Activated effector memory CD4-positive, alpha-beta T cell treated with Interleukin-2 at 50 U/mL for 16 hours (primary cell): ENCODE measurements around the gene VIPR1.

Experiments
- DNase-seq: peaks from one replicate; pipeline ENCODE4 v3.0.0-alpha.2; 2020

VIPR1 gene, protein sequence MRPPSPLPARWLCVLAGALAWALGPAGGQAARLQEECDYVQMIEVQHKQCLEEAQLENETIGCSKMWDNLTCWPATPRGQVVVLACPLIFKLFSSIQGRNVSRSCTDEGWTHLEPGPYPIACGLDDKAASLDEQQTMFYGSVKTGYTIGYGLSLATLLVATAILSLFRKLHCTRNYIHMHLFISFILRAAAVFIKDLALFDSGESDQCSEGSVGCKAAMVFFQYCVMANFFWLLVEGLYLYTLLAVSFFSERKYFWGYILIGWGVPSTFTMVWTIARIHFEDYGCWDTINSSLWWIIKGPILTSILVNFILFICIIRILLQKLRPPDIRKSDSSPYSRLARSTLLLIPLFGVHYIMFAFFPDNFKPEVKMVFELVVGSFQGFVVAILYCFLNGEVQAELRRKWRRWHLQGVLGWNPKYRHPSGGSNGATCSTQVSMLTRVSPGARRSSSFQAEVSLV

DNA sequence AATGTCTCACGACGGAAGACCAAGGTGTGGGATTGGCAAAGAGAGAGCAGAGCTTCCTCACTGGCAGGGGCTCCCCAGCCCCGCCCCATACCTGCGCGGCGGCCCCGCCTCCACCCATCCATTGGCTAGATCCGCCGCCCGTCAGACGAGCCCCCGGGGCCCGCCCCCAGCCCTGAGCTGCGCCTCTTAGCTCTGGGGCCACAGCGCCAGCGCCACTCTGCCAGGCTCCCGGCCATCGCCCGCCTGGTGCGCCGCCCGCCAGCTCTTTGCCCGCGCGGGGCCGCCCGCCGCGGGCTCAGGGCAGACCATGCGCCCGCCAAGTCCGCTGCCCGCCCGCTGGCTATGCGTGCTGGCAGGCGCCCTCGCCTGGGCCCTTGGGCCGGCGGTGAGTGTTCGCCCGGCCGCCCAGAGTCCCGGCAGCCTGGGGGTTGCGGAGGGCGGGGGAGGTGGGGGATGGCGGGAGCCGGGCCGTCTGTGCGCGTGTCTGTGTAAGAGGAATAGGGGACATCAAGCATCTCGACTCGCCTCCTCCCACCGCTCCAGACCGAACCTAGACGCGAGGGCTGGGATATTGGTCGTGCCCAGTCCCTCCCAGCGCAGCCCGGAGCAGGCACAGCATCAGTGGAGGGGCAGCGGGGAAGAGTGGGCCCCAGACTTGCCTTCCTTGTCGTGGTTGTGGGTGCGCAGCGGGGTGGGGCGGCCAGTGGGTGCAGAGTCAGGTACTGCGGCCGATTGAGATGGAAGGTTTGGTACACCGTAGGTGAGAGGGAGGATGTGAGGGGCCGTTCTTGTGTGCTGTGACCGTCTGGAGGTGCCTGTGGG, at the start of gene VIPR1:
Gene VIPR1 (plus strand): TSS at position 215 of the 822 bp plus-strand sequence. CDS start 93 bp downstream, at position 308.
- peak; percentile 97 for DNase-seq

DNA sequence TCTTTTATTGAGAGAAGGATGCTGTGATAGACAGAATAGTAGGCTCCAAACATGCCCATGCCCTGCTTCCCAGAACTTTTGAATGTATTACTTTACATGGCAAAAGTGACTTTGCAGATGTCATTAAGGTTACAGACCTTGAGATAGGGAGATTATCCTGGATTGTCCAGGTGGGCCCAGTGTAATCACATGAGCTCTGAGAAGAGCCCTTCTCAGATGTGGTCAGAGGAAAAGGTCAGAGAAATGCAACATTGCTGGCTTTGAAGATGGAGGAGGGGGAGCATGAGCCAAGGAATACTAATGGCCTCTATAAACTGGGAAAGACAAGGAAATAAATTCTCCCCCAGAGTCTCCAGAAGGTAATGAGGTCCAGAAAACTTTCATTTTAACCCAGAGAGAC, 46.2 kb upstream of the VIPR1 start:
- no peak for DNase-seq

DNA sequence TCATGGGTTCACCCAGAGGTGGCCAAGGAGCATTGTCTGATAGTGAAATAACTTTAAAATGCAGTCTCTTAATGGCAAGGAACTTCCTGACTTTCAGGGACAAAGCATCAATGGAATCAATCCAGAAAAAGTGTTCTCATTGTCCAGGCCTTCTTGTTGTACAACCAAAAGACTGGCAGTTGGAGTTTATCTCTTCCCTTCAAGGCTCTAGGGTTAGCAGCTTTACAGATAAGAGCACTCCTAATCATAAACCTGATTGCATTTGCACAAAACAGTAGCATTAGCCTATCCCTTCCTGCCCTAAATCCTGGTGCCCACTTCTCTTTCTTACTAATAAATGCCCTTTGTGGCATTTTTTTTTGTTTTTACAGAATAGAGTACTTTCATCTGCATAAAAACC, 43.3 kb upstream of the VIPR1 start:
- no peak for DNase-seq

DNA sequence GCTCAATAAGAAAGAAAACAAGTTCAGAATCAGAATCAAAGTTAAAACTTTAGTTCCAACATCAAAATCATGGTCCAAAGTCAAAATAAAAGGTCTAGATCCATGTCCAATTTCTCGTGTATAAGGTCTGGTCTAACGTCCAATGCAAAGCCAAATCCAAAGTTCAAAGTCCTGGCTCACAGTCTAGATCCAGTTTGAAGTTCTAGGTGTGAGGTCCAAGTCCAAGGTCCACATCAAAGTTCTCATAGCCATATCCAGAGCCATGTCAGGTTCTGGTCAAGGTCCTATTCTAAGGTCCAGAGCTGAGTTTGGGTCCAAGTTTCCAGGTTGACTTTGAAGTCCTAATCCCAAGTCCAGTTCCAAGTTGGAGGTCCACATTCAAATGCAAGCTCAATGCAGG, 40.7 kb upstream of the VIPR1 start:
- DNase-seq, result no peak

DNA sequence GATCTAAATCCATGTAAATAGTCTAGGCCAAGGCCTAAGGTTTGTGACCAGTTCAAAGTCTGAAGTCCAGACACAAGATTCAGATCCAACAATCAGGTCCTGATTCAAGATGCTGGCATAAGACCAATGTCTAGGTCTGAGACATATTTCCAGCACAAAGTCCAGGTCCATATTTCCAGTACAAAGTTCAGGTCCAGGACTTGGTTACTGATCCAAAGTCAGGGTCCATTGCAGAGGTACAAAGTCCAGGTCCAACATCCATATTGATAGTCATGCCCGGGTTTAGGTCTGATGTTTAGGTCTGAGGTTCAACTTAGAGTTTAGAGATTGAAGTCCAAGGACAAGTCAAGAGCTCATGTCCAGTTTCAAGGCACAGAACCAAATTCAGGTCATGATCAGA, 39.4 kb upstream of the VIPR1 start:
- no peak for DNase-seq

DNA sequence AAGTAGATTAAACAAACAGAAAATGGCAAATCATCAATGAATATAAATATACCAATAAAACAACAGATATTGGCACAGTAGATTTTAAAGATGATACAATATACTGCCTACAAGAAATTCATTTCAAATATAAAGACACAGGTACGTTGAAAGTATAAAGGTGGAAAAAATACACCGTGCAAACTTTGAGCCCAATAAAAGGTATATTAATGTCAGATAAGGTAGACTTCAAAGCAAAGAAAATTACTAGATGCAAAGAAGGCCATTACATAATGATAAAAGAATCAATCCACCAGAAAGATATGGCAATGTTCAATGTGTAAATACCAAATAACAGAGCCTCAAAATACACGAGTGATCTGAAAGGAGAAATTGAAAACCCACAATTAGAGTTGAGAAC, 34.3 kb upstream of the VIPR1 start:
- DNase-seq, result no peak

DNA sequence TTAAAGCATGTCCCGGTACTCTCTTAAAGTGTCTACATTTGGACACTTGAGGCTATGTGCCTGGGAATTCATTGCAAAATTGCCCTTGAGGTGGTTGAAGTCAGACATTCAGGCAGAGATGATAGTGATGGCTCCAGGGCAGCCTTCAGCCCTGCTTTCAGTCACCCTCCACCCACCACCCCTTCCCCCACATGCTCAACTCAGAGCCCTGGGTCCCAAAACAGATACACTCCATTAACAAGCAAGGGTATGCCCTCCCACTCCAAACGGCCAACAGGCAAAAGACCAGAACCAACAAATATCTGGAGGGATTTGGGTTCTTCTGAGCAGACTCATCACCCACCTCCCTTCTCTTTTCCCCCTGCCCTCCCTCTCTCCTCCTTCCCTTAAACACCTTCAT, 29.9 kb upstream of the VIPR1 start:
- no peak for DNase-seq

DNA sequence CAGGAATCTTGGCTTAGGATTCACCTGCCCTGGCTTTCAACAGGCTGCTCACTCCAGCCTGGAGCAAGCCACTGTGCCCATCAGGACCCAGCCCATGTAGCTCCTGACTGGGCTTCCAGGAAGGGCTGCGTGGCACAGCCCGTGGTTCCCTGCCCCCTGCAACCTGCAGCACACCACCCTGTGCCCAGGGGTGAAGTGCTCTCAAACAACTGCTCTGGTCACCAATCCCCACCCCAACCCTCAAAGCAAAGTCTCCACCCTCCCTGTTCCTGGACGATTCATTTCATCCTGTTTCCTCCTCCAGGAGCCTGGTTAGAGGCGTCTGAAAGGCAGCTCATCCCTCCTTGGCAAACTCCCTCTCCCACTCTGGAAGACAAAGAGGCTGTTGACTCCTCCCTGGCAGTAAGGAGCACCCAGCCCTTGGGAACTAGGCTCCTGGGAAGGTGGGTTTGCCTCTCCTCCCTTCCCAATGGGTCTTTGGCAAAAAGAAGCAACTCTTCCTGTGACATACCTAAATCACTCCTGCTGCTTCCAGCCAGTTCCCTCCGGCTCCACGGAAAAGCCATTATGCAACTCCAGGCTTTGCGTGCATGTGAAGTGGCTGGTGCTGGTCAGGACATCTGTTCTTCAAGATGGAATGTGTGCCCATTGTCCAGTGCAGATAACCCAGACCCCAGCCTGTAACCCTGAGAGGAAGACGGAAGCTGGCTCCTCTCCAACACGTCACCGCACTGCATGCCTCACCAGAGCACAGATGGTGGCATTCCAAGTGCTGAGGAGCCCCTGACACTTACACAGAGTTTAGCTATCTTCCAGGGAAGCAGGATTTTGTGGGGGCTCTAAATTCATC, 29.1 kb upstream of the VIPR1 start:
- DNase-seq, result no peak

DNA sequence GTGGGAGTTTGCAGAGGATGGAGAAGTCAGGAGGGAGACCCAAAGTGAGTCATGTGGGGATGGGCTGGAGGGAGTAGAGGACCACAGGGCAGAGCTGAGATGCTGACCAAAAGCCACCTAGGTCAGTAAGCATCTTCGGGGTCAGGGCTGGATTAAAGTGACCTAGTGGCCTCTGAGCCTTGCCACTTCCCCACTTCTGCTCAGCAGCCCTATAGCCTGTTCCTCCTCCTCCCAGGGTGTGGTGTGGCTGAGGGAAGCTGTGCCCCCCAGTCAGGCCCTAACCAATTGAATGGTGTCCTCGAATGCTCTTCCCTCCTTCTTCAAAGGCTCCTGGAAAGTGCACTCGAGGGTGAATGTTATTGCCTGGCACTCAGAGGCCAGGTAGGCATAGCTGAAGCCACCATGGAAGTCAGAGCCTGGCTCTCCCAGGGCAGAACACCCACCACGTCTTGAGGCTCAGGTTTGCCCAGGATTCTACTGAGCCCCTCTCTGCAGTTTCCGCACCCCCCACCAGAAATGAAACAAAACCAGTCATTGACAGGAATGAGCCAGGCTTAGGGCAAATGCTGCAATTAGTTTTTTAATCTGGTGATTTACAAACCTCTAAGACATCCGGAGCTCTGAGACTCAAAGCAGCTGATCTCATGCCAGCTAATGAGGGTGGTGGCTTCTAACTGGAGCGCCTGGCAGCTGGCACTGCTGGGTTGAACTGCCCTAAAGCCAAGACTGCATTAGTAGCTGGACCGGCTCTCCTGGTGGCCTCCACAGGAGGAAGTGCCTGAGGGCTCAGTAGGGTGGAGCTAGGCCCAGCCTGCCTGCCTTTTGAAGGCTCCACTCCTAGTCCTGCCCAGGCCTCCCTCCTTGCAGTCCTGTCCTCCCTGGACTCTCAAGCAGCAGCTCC, 26.0 kb upstream of the VIPR1 start:
- no peak for DNase-seq

DNA sequence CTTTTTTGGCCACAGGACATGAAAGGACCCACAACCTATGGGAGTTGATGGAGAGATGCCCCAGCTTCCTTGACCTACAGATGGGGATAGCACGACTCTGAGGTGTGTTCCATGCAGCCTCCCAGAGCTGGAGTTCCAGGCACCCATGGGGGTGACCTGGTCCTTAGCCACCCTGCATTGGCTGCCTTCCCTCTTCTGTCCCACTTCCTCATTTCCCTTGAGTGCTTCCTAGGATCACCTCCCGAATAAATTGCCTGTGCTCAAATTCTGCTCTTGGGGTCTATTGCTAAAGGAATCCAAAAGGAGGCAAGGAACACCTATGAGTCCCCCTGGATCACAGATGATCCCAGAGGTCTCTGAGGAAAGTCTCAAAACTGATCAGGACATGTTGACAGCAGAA, 24.7 kb upstream of the VIPR1 start:
- DNase-seq, result no peak

DNA sequence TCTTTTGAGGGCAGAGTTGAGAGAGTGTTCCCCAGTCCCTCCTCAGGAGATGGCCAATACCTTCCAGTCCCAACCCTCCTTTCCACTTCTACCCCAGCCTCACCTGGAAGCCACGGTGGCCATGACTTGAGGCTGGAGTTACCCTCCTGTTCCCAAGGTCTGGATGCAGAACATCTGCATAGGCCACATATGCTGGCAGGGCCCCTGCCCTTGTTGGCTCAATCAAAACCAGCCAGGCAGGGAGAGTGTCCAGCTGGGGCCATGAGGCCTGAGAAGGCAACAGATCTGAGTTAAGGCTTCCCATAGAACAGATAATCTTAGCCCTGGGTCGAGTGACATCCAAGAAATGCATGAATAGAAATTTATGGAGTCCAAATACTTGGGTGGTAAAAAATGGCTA, 23.6 kb upstream of the VIPR1 start:
- DNase-seq, result no peak

DNA sequence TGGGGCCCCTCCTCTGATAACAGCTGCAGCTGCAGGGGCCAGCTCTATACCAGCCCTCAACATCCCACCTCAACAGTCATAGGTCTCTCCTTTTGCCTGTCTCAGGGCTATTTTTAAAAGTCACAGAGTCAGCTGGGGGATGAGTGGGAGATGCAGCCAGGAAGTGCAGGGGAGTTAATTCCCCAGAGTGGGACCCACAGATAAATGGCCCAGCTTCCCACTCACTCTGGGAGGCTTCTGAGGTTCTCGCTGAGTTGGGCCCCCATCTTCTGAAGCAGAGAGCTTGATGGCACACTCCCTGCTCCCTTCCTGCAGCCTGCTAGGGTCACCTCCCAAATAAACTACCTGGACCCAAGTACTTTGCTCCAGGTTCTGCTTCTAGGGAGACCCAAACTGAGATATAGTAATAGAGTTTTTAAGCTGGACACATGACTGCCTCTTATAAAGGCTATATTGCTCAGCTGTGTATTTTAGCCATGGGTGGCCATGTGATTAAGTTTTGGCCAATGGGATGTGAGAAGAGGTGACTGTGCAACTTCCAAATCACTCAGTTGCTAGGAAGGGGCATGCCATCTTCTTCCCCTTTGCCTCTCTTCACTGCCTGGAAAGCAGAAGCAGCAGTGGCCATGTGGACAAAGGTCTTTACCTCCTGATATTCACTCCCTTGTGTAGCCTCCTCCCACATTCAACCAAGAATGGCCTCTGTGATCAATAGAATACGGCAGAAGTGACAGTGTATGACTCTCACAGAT, 15.5 kb upstream of the VIPR1 start:
- no peak for DNase-seq

DNA sequence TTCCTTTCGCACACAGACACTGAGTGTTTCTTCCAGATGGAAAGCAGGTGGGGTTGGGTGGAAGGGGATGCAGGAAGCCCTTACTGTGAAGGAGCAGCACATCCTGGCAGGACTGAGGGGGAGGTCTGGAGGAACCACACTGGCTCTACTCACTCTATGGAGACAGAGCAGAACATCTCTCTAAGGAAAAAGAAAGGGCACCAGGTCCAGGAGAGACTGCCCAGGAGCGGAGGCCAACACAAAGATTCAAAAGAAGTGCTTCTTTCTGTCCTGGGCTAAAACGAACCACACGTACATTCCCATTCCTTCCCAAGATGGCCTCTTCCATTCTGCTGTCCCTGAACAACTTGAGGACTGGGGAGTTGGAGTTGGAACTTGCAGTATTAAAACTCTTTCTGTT, 13.8 kb upstream of the VIPR1 start:
- no peak for DNase-seq

DNA sequence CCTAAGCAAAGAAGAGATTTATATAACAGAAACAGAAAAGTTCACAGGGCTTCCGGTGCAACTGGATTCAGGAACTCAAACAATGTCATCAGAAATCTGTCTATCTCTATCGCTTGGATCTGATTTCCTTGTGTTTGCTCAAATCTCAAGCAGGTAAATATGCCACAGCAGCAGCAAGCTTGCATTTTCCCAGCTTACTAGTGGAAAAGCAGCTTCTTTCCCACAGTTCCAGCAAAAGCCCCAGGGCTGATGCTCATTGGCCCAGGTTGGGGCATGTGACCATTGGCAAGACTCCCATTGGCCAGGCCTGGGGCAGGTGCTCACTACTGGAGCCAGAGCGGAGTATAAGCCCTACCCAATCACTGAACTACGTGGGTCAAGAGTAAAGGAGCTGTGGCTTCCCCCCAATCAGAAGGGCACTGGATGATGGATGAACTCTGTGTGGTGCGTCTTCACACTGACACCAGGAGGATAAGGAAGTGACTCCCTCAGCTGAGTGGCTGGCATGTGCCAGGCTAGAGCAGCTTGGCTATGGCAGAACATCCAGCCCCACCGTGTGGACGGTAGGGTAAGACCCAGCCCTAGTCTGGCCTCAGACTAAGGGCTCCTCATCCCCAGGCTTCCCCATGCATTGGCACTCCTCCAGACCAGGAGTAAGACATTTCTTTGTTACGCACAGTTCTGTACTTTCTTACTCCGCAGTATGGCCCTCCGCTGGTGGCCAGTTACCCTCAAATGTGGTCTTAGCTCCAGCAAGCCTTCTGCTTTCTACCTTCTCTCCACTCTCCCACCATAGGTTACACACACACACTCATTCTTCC, 13.1 kb upstream of the VIPR1 start:
- DNase-seq, result no peak

DNA sequence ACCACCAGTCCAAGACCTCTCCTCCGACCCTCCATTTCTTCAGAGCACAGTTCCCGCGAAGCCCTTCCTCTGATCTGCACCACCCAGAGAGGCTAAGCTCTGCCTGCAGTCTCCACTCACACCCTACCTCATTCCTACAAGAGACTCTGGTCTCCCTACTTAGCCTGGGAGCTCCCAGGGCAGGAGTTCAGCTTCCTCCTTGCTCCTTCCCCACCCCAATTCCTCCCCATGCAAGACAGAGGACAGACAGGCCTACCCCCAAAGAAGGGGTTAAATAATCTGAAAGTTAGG, 12.6 kb upstream of the VIPR1 start:
- no peak for DNase-seq

DNA sequence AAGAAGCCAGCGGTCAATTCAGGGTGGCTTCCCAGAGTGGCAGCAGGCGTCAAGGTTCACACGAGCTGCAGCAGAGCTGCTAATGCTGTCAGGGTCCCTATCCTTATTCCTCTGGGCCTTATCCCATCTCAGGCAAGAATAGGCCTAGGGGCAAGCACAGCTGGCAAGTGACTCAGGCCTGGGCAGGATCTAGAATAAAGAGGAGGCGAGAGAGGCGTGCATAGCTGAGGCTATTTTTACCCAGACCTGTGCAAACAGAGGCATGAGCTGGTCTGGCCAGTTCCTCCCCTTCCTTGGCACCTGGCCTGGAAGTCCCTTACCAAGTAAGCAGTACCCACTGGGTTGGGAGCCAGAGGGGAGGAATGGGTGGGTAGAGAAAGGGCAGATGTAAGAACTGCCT, 12.2 kb upstream of the VIPR1 start:
- no peak for DNase-seq

DNA sequence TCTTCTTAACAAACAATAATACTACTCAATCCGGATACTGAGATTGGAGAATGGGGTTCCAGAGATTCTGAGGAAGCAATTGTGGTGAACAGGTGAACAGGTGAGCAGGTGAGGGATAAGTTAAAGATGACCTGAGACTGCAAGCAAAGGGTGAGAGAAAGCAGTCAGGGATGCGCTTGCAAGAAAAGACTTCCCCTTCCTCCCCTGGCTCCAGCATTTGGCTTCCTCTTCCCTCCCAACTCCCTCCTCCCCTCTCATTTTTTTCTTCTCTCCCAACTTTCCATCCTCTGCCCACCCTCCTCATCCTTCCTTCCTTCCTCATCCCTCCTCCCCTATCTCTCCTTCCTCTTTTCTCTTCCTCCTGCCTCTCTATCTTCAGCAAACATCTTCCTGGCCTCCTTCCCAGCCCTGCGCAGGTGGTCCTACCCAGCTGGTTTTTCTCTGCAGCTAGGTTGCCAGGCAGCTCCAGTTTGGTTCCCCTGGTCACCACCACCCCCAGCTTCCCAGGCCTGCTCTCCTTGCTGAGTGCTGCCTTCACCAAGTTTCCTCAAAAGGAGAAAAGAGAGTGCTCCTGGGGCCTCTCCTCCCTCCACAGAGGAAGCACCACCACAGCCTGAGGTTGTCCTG, 10.4 kb upstream of the VIPR1 start:
- no peak for DNase-seq

DNA sequence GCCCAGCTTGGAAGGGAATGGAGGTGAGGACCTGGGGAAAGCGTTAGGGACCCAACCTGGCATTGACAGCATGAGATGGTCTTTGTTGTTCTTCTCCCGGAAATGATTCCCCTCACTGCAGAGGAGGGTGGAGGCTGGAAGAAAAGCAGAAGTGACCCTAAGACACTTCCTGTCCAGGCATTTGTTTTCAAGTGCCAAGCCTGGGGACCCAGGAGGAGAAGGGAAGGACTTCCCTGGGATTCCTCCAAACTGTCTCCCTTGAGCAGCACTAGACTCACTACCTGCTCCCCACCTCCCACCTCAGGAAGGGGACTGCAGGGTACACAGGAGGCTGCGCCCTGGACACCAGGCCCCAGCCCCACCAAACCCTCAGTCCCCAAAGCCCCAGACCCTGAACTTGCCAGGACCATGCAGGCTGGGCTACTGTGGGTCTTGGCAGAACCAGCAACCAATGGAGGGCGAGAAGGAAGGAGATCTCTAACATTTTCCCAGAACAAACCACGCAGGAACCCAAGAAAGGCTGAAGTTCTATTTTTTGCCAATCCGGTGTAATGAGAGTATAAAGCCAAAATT, 9.8 kb upstream of the VIPR1 start:
- no peak for DNase-seq

DNA sequence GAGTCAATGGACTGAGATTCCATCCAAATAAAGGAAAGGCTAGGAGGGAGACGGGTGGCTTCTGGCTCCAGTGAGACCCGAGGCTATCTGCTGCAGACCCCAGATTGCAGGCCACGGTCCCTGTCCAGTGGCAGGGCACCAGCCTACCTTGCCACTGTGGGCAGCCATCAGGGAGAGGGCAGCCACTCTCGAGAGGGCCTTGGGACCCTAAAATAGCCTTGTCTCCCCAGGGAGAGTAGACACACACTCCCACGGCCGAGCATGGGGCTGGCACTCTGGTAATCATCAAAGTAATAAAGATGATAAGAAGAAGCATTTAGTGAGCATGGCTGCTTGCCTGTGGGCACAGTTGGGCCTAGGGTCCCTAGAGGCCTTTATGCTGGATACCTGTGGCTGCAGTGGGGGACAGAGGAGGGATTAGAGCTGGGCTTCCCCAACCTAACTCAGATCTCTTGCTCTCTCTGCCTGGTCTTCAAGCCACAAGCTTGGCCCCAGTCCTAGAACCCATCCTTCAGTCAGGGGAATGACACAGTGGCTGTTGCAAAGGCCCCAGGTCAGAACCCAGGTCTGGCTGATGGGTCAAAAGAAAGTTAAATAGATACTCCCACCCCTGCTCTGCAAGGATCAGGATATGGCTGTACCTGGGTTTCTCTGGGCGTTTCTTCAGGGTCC, 9.2 kb upstream of the VIPR1 start:
- DNase-seq, result no peak
